ENCODE data around the gene PSMD1.
A peak's percentile ranks its signal among the peaks of the same experiment; 100 is the strongest.

Gene PSMD1

DNA sequence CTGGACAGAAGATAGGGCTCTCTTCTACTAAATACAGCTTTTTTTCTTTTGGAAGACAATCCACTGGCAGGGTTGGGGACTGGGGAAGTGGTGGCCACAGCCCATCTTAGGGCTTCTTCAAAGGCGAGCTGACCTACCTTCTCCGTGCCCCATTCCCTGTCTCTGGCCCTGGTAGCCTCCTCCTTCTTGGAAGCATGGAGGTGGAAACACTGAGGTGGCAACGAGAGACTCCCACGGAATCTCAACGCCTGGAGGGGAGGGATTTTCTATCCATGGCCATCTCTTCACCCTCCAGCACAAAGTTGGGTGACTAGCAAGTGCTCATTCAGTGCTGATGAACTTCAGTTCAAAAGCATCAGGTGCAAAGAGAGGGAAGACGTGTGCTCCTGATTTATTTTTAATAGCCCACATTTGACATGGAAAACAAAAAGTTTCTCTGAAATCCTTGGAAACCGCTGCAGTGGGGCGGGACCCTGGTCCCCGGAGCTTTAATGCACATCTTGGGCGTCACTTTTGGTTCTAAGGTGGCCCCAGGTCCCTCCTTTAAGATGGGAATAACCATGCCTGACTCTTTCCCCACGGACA is 141.1 kb downstream of the PSMD1 start:
- H3K9me3 ChIP-seq (ENCODE audit: control insufficient read depth, insufficient read depth, low read length): no peaks in the 10 kb centered on the region
- H3K4me3 ChIP-seq (ENCODE audit: low read depth, low read length): peak overlapping the region; percentile 88
- H3K36me3 ChIP-seq (ENCODE audit: control insufficient read depth, insufficient read depth, low read length): peaks cover 5% of the 10 kb centered on the region
- peak overlapping the region; percentile 57 for H3K9ac ChIP-seq (ENCODE audit: low read depth, low read length)
- H3K27me3 ChIP-seq (ENCODE audit: control insufficient read depth, insufficient read depth, low read length): no peaks in the 10 kb centered on the region
- no peaks in the 10 kb centered on the region for H3K4me1 ChIP-seq (ENCODE audit: control insufficient read depth, insufficient read depth, low read length)

- Histone ChIP-seq H3K4me1 (ENCODE audit: control insufficient read depth, insufficient read depth, low read length) (no peaks in the 10 kb centered on the region), H3K9ac (ENCODE audit: low read depth, low read length) (peak within 1 kb of the TSS; percentile 61), H3K4me3 (ENCODE audit: low read depth, low read length) (peak within 1 kb of the TSS; percentile 88), H3K9me3 (ENCODE audit: control insufficient read depth, insufficient read depth, low read length) (no peaks in the 10 kb centered on the region), H3K36me3 (ENCODE audit: control insufficient read depth, insufficient read depth, low read length) (peaks cover 6% of the 10 kb centered on the region), H3K27me3 (ENCODE audit: control insufficient read depth, insufficient read depth, low read length) (no peaks in the 10 kb centered on the region)
Measured at GRCh38 chr2:231198291-231199173, 141.9 kb downstream of the PSMD1 start, which contains the start of gene ARMC9. ARMC9 (plus strand) TSS chr2:231198631; CDS start chr2:231206239, 7,608 bp downstream.

GRCh38 chr2:231199219-231199618 is 142.6 kb downstream of the PSMD1 start:
- H3K27me3 ChIP-seq (ENCODE audit: control insufficient read depth, insufficient read depth, low read length): no peaks in the 10 kb centered on the region
- no peaks in the 10 kb centered on the region for H3K4me1 ChIP-seq (ENCODE audit: control insufficient read depth, insufficient read depth, low read length)
- H3K36me3 ChIP-seq (ENCODE audit: control insufficient read depth, insufficient read depth, low read length): peaks cover 6% of the 10 kb centered on the region
- H3K4me3 ChIP-seq (ENCODE audit: low read depth, low read length): peak overlapping the region; percentile 88
- no peaks in the 10 kb centered on the region for H3K9me3 ChIP-seq (ENCODE audit: control insufficient read depth, insufficient read depth, low read length)
- peak overlapping the region; percentile 61 for H3K9ac ChIP-seq (ENCODE audit: low read depth, low read length)

- H3K27me3 ChIP-seq (ENCODE audit: control insufficient read depth, insufficient read depth, low read length): no peaks in the 10 kb centered on the region
- H3K4me3 ChIP-seq (ENCODE audit: low read depth, low read length): no peak overlapping the region
- H3K9ac ChIP-seq (ENCODE audit: low read depth, low read length): no peak overlapping the region
- peaks cover 6% of the 10 kb centered on the region for H3K36me3 ChIP-seq (ENCODE audit: control insufficient read depth, insufficient read depth, low read length)
- no peaks in the 10 kb centered on the region for H3K9me3 ChIP-seq (ENCODE audit: control insufficient read depth, insufficient read depth, low read length)
- H3K4me1 ChIP-seq (ENCODE audit: control insufficient read depth, insufficient read depth, low read length): no peaks in the 10 kb centered on the region
Measured at GRCh38 chr2:231200805-231201474, 144.3 kb downstream of the PSMD1 start.

DNA sequence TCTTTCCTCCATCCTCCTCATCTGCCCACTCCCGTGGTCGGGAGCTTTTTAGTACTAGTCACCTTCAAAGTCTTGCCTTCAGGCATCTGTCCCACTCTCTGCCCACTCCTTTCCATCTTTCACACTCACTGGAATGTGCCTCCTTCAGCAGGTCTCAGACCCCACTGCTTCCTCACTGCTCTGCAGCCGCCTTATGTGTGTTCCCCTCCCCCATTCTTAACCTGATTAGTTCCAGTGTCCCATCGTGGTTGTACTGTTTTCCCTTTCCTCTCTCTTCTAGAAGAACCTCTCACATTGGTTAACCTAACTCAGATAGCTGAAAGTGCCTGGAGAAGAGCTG is 144.8 kb downstream of the PSMD1 start:
- Histone ChIP-seq H3K27me3 (ENCODE audit: control insufficient read depth, insufficient read depth, low read length) (no peaks in the 10 kb centered on the region), H3K9ac (ENCODE audit: low read depth, low read length) (no peak overlapping the region), H3K4me1 (ENCODE audit: control insufficient read depth, insufficient read depth, low read length) (no peaks in the 10 kb centered on the region), H3K36me3 (ENCODE audit: control insufficient read depth, insufficient read depth, low read length) (peaks cover 6% of the 10 kb centered on the region), H3K4me3 (ENCODE audit: low read depth, low read length) (no peak overlapping the region), H3K9me3 (ENCODE audit: control insufficient read depth, insufficient read depth, low read length) (no peaks in the 10 kb centered on the region)

DNA sequence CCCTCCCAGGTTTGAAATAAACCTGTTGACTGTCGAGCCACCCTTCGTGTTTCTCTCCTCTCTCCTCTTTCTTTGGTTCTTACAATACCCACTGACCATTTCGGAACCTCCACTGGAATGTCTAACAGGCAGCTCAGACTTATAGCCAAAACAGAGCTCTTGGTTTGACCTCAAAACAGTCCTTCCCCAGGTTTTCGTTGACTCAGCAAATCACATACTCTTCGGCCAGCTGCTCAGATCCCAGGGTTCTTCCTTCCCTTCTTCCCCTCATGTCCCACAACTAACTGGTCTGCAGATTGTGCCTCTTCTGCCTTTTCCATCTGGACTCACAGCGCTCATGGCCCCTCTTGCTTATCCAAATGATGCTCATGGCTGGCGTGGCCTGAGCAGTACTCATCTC is 146.4 kb downstream of the PSMD1 start:
- no peak overlapping the region for H3K9ac ChIP-seq (ENCODE audit: low read depth, low read length)
- H3K4me1 ChIP-seq (ENCODE audit: control insufficient read depth, insufficient read depth, low read length): no peaks in the 10 kb centered on the region
- H3K9me3 ChIP-seq (ENCODE audit: control insufficient read depth, insufficient read depth, low read length): no peaks in the 10 kb centered on the region
- no peaks in the 10 kb centered on the region for H3K27me3 ChIP-seq (ENCODE audit: control insufficient read depth, insufficient read depth, low read length)
- no peak overlapping the region for H3K4me3 ChIP-seq (ENCODE audit: low read depth, low read length)
- peaks cover 6% of the 10 kb centered on the region for H3K36me3 ChIP-seq (ENCODE audit: control insufficient read depth, insufficient read depth, low read length)

DNA sequence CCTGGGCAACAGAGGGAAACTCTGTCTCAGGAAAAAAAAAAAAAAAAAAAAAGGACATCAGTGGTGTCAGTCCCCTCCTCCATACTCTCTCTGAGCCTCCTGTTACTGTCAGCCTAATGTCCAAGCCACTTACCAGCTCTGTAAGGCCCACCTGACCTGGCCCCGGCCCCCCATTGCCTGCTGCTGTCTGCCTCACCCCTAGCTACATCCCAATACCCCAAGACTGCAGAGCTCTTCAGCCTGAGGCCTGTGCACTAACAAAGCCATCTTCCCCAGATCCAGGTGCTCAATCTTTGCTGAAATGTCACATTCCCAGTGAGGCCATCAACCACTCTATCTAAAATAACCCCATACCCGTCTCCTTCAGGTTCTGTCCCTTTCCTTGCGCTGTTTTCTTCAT is 147.5 kb downstream of the PSMD1 start:
- peaks cover 12% of the 10 kb centered on the region for H3K36me3 ChIP-seq (ENCODE audit: control insufficient read depth, insufficient read depth, low read length)
- H3K4me1 ChIP-seq (ENCODE audit: control insufficient read depth, insufficient read depth, low read length): no peaks in the 10 kb centered on the region
- H3K9ac ChIP-seq (ENCODE audit: low read depth, low read length): no peak overlapping the region
- no peaks in the 10 kb centered on the region for H3K9me3 ChIP-seq (ENCODE audit: control insufficient read depth, insufficient read depth, low read length)
- no peaks in the 10 kb centered on the region for H3K27me3 ChIP-seq (ENCODE audit: control insufficient read depth, insufficient read depth, low read length)
- H3K4me3 ChIP-seq (ENCODE audit: low read depth, low read length): no peak overlapping the region

DNA sequence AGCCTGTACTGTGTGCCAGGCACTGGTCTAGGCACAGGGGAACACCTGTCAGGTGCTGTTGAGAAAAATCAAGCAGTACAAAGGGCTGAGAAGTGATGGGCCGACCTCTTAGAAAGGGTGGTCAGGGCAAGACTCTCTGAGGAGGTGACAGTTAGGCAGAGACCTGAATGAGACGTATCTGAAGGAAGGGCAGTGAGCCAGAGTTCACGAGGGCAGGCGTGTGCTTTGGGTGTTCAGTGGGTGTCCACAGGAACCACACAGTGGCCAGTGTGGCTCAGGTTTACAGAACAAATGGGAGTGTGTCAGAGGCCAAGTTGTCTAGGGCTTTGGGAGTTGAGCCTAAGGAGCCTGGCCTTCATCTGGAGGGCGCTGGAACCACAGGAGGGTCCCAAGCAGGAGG is 147.9 kb downstream of the PSMD1 start:
- Histone ChIP-seq H3K4me3 (ENCODE audit: low read depth, low read length) (no peak overlapping the region), H3K36me3 (ENCODE audit: control insufficient read depth, insufficient read depth, low read length) (peaks cover 13% of the 10 kb centered on the region), H3K9me3 (ENCODE audit: control insufficient read depth, insufficient read depth, low read length) (no peaks in the 10 kb centered on the region), H3K4me1 (ENCODE audit: control insufficient read depth, insufficient read depth, low read length) (no peaks in the 10 kb centered on the region), H3K9ac (ENCODE audit: low read depth, low read length) (no peak overlapping the region), H3K27me3 (ENCODE audit: control insufficient read depth, insufficient read depth, low read length) (no peaks in the 10 kb centered on the region)

DNA sequence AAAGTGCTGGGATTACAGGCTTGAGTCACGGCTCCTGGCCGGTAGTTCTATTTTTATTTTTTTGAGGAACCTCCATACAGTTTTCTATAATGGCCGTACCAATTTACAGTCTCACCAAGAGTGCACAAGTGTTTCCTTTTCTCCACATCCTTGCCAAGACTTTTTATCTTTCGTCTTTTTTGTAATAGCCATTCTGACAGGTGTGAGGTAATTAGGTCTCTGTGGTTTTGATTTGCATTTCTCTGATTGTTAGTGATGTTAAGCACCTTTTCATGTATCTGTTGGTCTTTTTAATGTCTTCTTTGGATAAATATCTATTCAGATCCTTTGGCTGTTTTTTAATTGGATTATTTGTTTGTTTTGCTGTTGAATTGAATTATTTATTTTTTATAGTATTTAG is 151.1 kb downstream of the PSMD1 start:
- no peak overlapping the region for H3K4me3 ChIP-seq (ENCODE audit: low read depth, low read length)
- no peaks in the 10 kb centered on the region for H3K27me3 ChIP-seq (ENCODE audit: control insufficient read depth, insufficient read depth, low read length)
- H3K4me1 ChIP-seq (ENCODE audit: control insufficient read depth, insufficient read depth, low read length): no peaks in the 10 kb centered on the region
- no peaks in the 10 kb centered on the region for H3K9me3 ChIP-seq (ENCODE audit: control insufficient read depth, insufficient read depth, low read length)
- no peak overlapping the region for H3K9ac ChIP-seq (ENCODE audit: low read depth, low read length)
- peaks cover 14% of the 10 kb centered on the region for H3K36me3 ChIP-seq (ENCODE audit: control insufficient read depth, insufficient read depth, low read length)

- Histone ChIP-seq H3K9ac (ENCODE audit: low read depth, low read length) (no peak overlapping the region), H3K9me3 (ENCODE audit: control insufficient read depth, insufficient read depth, low read length) (no peaks in the 10 kb centered on the region), H3K36me3 (ENCODE audit: control insufficient read depth, insufficient read depth, low read length) (peaks cover 18% of the 10 kb centered on the region), H3K27me3 (ENCODE audit: control insufficient read depth, insufficient read depth, low read length) (no peaks in the 10 kb centered on the region), H3K4me3 (ENCODE audit: low read depth, low read length) (no peak overlapping the region), H3K4me1 (ENCODE audit: control insufficient read depth, insufficient read depth, low read length) (no peaks in the 10 kb centered on the region)
Measured at GRCh38 chr2:231210782-231211181, 154.1 kb downstream of the PSMD1 start.

DNA sequence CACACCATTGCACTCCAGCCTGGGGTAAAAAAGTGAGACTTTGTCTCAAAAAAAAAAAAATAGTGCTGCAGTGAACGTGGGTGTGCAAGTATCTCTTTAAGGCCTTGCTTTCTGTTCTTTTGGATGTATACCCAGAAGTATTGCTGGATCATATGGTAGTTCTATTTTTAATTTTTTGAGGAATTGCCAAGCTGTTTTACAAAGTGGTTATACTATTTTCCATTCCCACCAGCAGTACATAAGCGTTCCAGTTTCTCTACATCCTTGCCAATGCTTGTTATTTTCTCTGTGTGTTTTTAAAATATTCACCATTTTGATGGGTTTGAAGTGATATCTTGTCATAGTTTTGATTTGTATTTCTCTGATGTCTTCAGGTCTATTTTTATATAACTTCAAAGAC is 154.8 kb downstream of the PSMD1 start:
- H3K9me3 ChIP-seq (ENCODE audit: control insufficient read depth, insufficient read depth, low read length): no peaks in the 10 kb centered on the region
- peaks cover 20% of the 10 kb centered on the region for H3K36me3 ChIP-seq (ENCODE audit: control insufficient read depth, insufficient read depth, low read length)
- H3K9ac ChIP-seq (ENCODE audit: low read depth, low read length): no peak overlapping the region
- H3K4me3 ChIP-seq (ENCODE audit: low read depth, low read length): no peak overlapping the region
- no peaks in the 10 kb centered on the region for H3K4me1 ChIP-seq (ENCODE audit: control insufficient read depth, insufficient read depth, low read length)
- H3K27me3 ChIP-seq (ENCODE audit: control insufficient read depth, insufficient read depth, low read length): no peaks in the 10 kb centered on the region
